Left lung (tissue), 10 donors: ENCODE data around the gene CDK14. TPM values are rescaled to one million over a fixed set of nuclear protein-coding genes. Genes with fewer than 3 reads are reported as not detected.

ENCODE experiments used
- ATAC-seq: fragments of 200-7000 bp; cut with Tn5 transposase; one replicate; pipeline ENCODE4 v1.9.1; 2020; ENCODE audit warnings: moderate library complexity
- DNase-seq, 4 donors: peaks; one replicate each; pipeline ENCODE4 v3.0.0-alpha.2; 2013 to 2020
- H3K27ac ChIP-seq, 2 donors: fragments of 200-600 bp; sonication (generic) in 1 of 2; one replicate each; pipeline versions ENCODE4 v1.5.0 to v1.8.0; 2020 to 2021
- H3K27me3 ChIP-seq, 2 donors: fragments of 200-600 bp; sonication (generic) in 1 of 2; one replicate each; pipeline versions ENCODE4 v1.5.0 to v1.8.0; 2020 to 2021
- H3K36me3 ChIP-seq, 2 donors: fragments of 200-600 bp; sonication (generic) in 1 of 2; one replicate each; pipeline versions ENCODE4 v1.5.0 to v1.8.0; 2020 to 2021
- H3K4me1 ChIP-seq, 2 donors: fragments of 200-600 bp; one replicate each; pipeline ENCODE4 v1.8.0; 2021
- H3K4me3 ChIP-seq, 2 donors: fragments of 200-600 bp; sonication (generic) in 1 of 2; one replicate each; pipeline versions ENCODE4 v1.5.0 to v1.8.0; 2020 to 2021; ENCODE audit warnings: mild to moderate bottlenecking in 1 of 2
- H3K9me3 ChIP-seq, 2 donors: fragments of 200-600 bp; sonication (generic) in 1 of 2; one replicate each; pipeline versions ENCODE4 v1.5.0 to v1.8.0; 2020 to 2021
- intact Hi-C, 2 donors: fragments of 100-400 bp; cut with DNase I; formaldehyde crosslinking; loops; one replicate each; pipeline versions ENCODE4 v1.11.2 to v1.14.2; 2022
- polyA plus RNA-seq, 6 donors: library from polyadenylated mRNA; unstranded; fragments of 120-200 nt; gene quantifications; one replicate each; pipeline ENCODE4 v1.2.1, GENCODE V29; 2013; ENCODE audit not compliant: insufficient read length in 6 of 6
- total RNA-seq, 2 donors: library from RNA; stranded (reverse); fragmentation: NEBNext Ultra II Directional; extraction: Animal tissue kit (Norgen Biotek cat#: 25700); gene quantifications; one replicate each; pipeline ENCODE4 v1.2.1, GENCODE V29; 2021
- TF ChIP-seq, protein P1 (sequence below), 2 donors: fragments of 200-600 bp; sonication (generic) in 1 of 2; IDR thresholded peaks; one replicate each; pipeline versions ENCODE4 v1.5.0 to v1.8.0; 2021; ENCODE audit warnings: antibody characterized with exemption in 2 of 2
- donor health status: DM: no; HTN: yes; CAD: no.
- donor health status: DM: no; HTN: no; CAD: no.

Gene CDK14
- total and polyA plus RNA-seq, 8 donors: 24.1 to 45.1 (median 30.0) TPM

DNA sequence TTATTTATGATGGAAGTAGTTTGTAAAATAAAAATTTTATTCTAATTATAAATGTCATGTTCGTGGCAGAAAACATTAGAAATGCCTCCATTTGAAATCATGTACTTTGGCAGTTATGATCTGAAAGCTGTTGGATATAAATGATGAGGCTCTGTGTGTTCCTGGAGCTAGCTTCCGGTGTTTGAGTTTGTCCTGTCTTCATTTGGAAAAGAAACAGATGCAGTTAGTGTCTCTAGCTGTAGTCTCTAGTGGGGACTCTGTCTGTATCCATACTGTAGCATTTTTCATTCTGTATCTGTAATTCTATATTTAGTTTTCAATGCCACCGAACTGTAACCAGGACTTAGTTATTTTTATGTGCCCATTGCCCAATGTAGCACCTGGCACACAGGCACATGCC lies 471.1 kb downstream of the CDK14 start:
- no peak overlapping the region for H3K4me3 ChIP-seq
- TF ChIP-seq, protein P1, sequence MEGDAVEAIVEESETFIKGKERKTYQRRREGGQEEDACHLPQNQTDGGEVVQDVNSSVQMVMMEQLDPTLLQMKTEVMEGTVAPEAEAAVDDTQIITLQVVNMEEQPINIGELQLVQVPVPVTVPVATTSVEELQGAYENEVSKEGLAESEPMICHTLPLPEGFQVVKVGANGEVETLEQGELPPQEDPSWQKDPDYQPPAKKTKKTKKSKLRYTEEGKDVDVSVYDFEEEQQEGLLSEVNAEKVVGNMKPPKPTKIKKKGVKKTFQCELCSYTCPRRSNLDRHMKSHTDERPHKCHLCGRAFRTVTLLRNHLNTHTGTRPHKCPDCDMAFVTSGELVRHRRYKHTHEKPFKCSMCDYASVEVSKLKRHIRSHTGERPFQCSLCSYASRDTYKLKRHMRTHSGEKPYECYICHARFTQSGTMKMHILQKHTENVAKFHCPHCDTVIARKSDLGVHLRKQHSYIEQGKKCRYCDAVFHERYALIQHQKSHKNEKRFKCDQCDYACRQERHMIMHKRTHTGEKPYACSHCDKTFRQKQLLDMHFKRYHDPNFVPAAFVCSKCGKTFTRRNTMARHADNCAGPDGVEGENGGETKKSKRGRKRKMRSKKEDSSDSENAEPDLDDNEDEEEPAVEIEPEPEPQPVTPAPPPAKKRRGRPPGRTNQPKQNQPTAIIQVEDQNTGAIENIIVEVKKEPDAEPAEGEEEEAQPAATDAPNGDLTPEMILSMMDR (IDR thresholded peaks at IDR 0.05): no peak
- no peak overlapping the region for H3K27ac ChIP-seq
- DNase-seq (no peak), ATAC-seq (no peak)
- H3K36me3 ChIP-seq: no peaks in the 10 kb centered on the region
- intact Hi-C loops: no loop called here
- no peaks in the 10 kb centered on the region for H3K9me3 ChIP-seq
- H3K4me1 ChIP-seq: no peaks in the 10 kb centered on the region
- H3K27me3 ChIP-seq: no peaks in the 10 kb centered on the region

DNA sequence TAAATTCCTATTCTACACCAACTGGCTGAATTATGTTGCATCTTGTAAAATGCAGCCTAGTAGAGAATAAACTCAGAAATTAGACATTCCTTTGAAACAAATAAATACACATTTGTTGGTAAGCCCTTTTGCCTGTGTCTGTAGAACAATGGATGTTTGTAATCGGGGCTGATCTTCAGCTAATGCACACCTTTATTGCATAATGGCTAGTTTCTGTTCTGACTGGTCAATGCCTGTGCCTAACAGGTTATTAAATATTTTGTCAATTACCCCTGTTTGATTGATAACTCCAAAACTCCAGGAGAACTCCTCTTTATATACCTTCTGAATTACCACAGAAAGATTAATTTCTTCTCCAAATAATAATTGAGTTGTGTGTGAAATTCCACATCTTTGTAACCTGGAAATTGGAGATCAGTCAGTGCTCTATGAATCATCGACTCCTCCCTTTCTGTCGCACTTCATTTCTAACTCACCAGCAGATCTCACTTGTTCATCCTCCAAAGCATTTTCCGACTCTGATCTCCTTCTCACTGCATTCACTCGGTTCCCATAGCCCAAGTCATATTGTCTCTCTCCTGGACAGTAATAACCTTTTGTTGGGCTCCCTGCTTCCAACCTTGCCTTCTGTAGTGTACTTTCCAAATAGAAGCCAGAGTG lies 472.1 kb downstream of the CDK14 start:
- intact Hi-C loops: no loop called here
- H3K27ac ChIP-seq: no peak overlapping the region
- H3K4me1 ChIP-seq: no peaks in the 10 kb centered on the region
- no peaks in the 10 kb centered on the region for H3K27me3 ChIP-seq
- H3K36me3 ChIP-seq: no peaks in the 10 kb centered on the region
- no peak overlapping the region for H3K4me3 ChIP-seq
- no peak for ATAC-seq
- H3K9me3 ChIP-seq: no peaks in the 10 kb centered on the region
- no peak for DNase-seq
- TF ChIP-seq, protein P1 (IDR thresholded peaks at IDR 0.05): no peak

DNA sequence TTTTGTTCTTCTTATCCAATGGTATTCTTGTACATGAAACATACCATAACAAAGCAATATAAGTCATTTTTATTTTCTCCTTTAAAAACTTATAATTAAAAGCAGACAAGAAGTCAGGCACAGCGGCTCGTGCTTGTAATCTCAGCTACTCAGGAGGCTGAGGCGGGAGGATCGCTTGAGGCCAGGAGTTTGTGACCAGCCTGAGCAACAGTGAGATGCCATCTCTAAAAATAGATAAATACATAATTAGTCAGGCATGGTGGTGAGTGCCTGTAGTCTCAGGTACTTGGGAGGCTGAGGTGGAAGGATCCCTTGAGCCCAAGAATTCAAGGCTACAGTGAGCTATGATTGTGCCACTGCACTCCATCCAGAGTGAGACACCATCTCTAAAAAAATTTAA lies 473.0 kb downstream of the CDK14 start:
- TF ChIP-seq, protein P1 (IDR thresholded peaks at IDR 0.05): no peak
- Histone ChIP-seq H3K4me1 (no peaks in the 10 kb centered on the region), H3K27ac (no peak overlapping the region), H3K9me3 (no peaks in the 10 kb centered on the region), H3K4me3 (no peak overlapping the region), H3K36me3 (no peaks in the 10 kb centered on the region), H3K27me3 (no peaks in the 10 kb centered on the region)
- no peak for ATAC-seq
- DNase-seq: no peak
- intact Hi-C loops: no loop called here

DNA sequence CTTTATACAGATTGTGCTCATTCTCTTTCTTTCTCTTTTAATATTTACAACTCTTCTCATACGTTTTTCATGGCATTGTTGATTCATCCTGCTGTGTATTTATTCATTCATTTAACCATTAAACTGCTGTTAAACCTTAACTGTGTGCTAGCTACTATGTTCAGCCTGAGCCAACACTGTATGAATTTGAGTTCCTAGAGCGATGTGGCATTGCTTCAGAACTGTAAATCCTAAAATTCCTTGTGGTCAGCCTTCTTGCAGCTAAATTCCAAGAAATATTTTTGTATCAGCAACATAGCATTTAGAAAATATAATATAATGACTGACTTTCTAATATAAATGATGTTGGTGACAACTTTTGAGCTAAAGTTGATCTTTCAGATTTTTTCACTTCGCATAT lies 483.4 kb downstream of the CDK14 start:
- no peak for DNase-seq
- no peaks in the 10 kb centered on the region for H3K9me3 ChIP-seq
- peaks cover 0 to 5% of the 10 kb centered on the region in 2 donors for H3K4me1 ChIP-seq
- H3K4me3 ChIP-seq: no peak overlapping the region
- H3K27ac ChIP-seq: no peak overlapping the region
- TF ChIP-seq, protein P1 (IDR thresholded peaks at IDR 0.05): no peak
- no peaks in the 10 kb centered on the region for H3K36me3 ChIP-seq
- no peak for ATAC-seq
- H3K27me3 ChIP-seq: no peaks in the 10 kb centered on the region
- intact Hi-C loops: no loop called here

DNA sequence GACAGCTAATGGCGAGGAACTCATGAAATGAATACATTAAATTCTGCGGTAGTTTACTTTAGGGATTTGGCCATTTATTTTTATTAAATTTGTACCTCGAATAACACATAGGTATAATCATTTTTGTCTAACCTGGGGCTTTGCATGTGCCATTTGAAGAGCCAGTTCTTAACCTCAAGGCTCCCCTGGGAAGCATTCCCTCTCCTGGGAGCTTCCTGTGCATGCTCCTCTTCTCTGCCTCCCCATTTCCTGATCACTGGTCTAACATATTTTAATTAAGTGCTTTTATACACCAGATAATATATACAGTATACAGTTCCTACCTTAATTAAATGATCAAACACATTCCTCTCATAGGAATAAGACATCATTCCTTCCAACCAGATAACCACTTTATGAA lies 484.2 kb downstream of the CDK14 start:
- no peak overlapping the region for H3K4me3 ChIP-seq
- no peak for ATAC-seq
- H3K27ac ChIP-seq: peak overlapping the region in 1 of 2 donors; percentile 2
- intact Hi-C loops: loop anchor here in 1 of 2 donors (10.0 kb wide), 2 partner anchors 184 to 554 kb away; partner anchors contain the start of gene FZD1
- H3K9me3 ChIP-seq: no peaks in the 10 kb centered on the region
- TF ChIP-seq, protein P1 (IDR thresholded peaks at IDR 0.05): no peak
- H3K4me1 ChIP-seq: peaks cover 0 to 5% of the 10 kb centered on the region in 2 donors
- no peak for DNase-seq
- H3K27me3 ChIP-seq: no peaks in the 10 kb centered on the region
- H3K36me3 ChIP-seq: no peaks in the 10 kb centered on the region
